DMS79 (cell line): ENCODE results near the gene THSD1.
"Not testable (repeated sequence)": the region's sequence is repeated elsewhere in the genome, so short reads cannot be mapped to it uniquely, and the experiment has no call there.

ENCODE experiments used
- DNase-seq: peaks from one replicate; lab custom pipeline; 2025; lab: John Stamatoyannopoulos, UW

Gene THSD1

DNA sequence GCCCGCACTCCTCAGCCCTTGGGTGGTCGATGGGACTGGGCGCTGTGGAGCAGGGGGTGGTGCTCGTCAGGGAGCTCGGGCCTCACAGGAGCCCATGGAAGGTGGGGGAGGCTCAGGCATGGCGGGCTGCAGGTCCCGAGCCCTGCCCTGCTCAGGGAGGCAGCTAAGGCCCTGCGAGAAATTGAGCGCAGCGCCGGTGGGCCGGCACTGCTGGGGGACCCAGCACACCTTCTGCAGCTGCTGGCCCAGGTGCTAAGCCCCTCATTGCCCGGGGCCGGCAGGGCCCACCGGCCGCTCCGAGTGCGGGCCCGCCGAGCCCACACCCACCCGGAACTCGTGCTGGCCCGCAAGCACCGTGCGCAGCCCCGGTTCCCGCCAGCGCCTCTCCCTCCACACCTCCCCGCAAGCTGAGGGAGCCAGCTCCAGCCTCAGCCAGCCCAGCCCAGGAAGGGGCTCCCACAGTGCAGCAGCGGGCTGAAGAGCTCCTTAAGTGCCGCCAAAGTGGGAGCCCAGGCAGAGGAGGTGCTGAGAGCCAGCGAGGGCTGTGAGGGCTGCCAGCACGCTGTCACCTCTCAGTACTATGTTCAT, 2.2 kb upstream of the THSD1 start:
- DNase-seq, result peak; percentile 41

DNA sequence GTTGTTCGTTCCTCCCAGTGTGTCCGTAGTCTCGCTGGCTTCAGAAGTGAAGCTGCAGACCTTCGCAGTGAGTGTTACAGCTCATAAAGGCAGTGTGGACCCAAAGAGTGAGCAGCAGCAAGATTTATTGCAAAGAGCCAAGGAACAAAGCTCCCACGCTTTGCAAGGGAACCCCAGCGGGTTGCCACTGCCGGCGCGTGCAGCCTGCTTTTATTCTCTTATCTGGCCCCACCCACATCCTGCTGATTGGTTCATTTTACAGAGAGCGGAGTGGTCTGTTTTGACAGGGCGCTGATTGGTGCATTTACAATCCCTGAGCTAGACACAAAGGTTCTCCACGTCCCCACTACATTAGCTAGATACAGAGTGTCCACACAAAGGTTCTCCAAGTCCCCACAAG, 1.5 kb upstream of the THSD1 start:
- DNase-seq, result not testable (repeated sequence)

DNA sequence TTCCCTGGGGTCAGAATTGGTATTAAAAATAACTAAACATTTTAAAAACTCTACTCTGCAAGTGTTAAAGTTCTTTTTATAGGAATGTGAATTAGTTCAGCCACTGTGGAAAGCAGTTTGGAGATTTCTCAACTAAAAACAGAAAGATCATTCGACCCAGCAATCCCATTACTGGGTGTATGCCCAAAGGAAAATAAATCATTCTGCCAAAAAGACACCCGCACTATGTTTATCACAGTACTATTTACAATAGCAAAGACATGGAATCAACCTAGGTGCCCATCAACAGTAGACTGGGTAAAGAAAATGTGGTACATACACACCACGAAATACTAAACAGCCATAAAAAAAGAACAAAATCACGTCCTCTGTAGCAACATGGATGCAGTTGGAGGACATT, 657 bp upstream of the THSD1 start:
- no peak for DNase-seq

DNA sequence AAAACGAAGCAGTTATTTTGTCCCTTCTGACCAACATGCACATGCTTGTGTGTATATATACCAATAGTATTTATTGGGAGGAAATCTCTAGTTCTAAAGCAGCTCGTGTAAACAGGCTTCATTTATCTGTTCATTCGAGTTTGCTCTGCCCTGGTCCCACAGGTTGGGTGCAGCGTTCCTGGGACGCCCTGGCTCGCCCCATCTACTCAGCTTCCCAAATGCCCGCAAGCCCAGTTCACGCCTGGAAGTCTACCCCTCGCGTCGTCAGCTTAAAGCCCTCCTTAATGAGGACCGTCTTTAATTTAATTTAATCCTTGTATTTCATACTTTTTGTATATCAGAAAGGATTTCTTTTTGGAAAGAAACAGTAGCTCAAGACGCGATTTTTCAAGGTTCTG, 604 bp downstream of the THSD1 start:
- DNase-seq, result no peak

DNA sequence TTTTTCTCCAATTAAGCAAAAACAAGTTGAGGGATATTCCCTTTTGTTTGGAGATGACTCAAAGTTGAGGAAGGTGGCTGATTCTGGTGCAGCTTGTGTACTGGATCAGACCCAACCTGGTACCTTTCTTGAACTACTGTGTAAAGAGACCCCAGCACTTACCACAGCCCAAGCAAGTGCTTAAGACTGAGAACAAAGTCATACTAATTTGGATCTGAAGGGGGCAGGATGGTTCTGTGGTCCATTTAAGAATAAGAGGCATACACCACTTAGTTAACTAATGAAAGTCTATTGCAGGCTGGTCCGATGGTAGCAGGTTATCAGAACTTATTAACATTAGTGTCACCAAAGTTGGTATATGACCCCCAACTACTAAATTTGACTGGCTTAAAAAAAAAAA, 6.3 kb downstream of the THSD1 start:
- no peak for DNase-seq

DNA sequence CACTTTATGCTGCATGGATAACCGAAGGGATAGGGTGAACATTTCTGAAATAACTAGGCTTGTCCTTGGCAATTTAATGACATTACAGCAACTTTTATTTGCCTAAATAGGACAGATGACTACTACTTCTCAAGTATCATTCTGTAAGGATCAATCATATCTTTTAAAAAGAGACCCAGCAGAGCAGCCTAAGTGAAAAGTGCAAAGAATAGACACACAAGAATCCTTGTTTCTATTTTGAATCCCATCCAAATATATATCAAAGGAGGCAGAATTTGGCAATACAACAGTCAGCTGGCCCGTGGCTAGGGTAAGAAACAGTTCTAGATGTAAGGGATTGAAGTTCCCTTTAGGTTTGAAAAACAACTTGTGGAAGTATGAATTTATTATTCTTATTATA, 6.9 kb downstream of the THSD1 start:
- DNase-seq, result no peak

DNA sequence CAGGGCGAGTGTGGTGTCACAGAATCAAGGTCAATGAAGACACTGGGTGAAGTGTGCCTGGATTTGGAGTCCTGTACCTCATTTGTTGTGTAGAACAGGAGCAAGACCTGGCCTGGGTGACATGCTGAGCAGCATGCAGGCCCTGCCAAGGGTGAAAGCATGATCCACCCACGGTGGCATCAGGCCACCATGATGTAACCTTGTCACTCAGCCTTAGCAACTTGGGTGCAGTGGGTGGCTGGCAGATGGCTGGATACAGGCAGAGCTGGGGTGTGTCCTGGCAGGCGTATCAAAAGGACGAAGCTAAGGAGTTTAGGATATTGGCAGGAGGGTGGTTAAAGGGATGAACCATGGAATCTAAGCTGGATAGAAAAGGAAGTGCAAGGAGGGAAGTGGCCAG, 10.3 kb downstream of the THSD1 start:
- DNase-seq, result no peak

DNA sequence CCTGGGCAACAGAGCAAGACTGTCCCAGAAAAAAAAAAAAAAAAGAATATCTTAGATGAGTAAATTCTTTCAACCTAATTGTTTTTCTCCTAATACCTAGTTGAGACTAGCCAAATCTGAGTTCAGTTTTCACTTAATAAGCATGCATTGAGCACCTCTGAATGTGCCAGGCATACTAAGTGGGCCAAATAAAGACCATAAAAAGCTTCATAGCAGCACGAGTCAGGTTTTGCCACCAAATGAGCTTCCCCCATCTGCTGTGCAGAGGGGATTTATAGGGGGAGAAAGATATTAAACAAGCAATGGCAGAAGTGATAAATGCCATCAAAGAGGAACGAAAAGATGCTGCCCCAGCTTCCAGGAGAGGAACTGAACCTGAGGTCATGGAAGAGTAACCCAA, 11.4 kb downstream of the THSD1 start:
- DNase-seq, result no peak

DNA sequence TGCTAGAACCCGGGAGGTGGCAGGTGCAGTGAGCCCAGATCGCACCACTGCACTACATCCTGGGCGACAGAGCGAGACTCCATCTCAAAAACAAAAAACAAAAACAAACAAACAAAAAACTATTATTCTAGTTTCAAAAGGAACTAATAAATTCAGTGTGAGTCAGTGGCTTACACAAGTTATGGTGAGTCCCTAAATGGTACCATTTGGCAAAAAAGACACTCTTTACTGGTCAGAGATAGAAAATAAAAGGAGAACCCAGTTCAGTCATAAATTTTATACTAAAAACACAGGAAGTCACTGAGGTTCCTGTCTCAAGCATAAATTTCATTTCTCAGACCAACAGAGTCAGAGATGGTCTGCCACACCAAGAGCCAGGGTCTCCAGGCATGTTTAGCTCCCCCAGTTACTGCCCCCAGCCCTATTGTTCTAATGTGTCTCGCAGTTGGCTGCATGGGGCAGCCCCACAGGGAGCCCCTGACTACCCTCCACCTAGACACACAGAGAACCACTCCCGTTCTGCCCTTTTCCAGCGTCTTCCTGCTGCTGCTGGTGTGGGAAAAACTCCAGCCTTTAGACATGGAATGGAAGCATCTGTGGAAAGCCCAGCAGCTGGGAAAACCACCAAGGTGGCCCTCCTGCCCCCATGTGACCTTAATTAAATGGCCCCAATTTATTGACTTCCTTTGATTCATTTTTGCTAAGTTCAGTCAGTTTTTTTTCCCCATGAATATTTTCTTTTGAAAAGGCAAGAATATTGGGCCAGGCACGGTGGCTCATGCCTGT, 12.2 kb downstream of the THSD1 start:
- DNase-seq, result no peak

DNA sequence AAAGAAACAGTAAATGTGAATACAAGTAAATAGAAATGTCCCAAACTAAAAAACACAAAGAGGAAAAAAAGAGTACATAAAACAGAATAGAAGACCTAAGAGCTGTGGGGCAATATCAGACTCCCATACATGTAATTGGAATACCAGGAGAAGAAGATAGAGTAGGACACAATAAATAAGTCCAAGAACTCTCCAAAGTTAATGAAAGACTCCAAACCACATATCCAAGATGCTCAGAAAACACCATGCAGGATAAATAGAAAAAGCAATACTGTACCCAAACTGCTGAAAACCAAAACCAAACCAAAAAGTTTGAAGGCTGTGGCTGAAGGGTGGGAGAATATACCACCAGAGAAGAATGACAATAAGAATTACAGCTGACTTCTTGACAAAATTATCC, 18.3 kb downstream of the THSD1 start:
- DNase-seq, result no peak

DNA sequence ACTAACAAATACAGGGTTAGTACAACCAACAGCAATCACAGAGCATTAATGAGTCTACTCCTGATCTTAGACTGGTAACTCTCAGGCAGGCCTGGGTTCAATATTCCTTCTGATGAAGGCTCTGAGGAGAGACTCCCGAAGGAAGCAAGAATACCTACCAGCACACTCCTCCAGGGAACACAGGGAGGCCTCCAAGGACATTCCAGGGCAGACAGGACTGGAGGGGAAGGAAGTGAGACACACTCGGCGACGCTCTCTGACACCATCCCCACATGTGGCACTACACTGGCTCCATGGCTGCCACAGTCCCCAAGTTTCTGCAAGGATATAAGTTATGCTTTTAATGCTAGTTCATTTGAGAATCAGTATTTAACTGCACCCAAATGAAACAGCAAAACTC, 20.1 kb downstream of the THSD1 start:
- DNase-seq, result no peak

DNA sequence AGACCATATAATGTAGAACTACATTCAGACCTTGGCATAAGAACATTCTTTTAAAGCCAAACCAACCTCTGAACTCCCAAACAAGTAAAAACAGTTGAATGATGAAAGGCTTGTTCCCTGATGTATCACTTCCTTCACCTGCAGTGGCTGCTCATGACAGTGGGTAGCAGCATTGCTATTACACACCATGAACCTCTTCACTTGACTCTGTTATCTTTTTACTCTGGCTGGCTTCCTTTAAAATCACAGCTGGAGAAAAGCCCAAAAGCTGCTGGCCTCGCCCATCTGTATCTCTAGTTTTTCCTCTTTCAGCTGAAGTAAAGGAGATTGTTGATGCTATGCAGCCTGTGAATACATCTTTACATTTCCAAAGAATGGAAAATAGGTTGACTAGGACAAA, 22.6 kb downstream of the THSD1 start:
- DNase-seq, result no peak

DNA sequence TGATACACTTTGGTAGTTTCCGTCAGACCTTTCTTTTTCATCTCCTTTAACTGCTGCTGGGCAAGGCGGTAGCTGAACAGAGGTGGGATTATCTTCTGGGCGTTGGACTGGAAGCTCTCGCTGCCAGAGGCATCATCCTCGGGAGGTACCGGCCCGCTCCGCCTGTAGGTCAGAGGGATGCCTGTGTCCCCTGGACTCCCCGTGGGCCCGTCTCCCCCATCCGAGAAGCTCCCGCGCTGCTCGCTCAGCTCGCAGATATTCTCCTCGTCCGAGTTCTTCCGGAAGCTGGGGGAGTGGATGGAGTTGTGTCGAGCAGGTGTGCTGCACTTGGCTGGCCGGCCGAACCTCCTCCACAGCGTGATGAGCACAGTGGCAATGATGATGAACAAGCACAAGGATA, 27.7 kb downstream of the THSD1 start:
- no peak for DNase-seq

DNA sequence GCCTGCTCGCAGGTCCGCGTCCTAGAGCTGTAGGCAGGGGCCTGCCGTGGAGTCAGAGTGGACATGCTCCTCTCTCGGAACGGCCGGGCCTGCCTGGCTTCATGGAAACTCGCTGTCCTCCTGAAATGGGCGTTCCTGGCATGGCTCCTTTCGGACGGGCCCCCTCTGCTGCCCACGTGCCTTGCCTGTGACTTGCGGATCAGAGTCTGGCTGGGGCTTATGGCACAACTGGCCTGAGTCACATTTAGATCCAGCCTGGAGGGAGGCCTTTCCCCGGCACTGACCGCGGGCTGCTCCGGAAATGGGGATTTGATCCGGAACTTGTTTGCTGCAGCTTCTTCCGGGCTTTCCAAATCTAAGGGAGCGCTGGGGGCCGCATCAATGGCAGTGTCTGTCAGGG, 28.1 kb downstream of the THSD1 start:
- no peak for DNase-seq

DNA sequence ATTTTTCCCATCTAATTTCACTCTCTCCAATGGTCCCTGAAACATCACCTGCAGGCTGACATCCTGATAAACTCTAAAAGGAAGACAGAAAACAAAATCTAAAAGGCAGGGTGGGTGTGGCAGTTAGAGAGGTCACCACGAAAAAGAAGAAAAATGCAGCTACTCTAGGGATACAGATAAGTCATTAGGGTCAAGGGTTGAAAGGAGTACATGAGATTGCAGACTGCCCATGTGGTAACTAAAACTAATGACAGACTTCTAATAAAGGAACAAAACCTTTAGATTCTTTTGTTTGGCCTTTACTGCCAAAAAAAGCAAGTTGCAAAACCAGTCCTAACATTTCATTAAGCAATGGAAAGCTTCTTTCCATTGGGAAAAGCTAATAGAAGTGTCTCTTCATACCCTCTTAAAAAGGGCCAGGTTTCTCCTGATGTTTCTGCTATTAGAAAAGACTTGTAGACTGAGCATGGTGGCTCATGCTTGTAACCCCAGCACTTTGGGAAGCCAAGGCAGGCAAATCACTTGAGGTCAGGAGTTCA, 31.0 kb downstream of the THSD1 start:
- DNase-seq, result no peak

DNA sequence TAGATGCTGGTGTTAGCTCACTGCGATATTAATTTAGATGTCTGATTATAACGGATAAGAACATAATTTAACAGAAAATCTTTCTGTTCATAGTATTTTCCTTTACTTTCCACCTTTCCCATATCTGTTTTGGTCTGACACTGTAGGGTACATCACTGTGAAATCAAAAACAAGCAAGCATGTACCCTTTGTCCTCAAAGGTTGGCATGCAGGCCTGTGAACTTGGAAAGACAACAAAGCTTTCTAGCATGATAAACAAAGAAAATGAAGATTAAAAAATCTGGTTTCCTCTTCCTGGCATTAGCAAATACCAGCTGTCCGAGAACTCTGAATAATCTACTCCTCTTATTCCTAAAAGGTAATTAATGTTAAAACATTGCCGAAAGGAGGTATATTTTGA, 31.6 kb downstream of the THSD1 start:
- no peak for DNase-seq

DNA sequence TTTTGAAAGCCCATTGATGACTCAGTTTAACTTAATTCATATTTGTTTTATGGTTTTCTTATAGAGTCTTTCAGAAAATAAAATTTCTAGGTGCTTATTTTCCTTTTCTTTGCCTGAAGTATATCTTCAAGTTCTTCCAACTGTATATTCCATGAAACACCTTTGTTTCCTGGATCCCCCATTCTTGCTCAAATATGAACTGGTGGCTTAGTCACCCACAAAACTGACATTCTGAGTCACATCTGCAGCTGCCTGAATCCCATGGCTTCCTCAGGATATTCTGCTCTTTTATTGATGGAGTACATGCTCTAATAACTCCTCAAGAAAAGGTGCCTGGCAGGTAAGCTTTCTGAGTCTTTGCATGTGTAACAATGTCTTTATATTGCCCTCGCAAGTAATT, 32.7 kb downstream of the THSD1 start:
- not testable (repeated sequence) for DNase-seq

DNA sequence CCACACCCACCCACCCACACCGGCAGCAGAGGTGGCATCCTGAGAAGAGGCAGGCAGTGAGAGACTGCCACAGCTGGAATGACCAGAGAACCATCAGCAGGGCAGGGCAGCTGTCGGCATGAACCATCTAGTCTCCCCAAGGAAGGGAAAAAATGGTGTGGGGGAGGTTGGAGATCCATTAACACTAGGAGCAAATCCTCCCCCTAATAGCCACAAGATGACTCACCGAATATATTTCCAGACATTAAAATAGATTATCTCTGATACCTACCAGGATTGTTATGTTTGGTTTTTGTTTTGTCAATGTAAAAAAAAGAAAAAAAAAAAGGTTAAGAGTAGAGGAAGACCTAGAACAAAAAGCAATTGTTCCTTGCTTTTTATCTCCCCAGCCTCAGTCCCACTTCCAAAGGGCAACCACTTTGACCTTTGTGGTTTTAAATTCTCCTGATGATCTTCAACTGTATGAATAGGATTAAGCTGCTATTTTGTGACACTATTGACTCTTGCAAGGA, 34.2 kb downstream of the THSD1 start:
- DNase-seq, result no peak

DNA sequence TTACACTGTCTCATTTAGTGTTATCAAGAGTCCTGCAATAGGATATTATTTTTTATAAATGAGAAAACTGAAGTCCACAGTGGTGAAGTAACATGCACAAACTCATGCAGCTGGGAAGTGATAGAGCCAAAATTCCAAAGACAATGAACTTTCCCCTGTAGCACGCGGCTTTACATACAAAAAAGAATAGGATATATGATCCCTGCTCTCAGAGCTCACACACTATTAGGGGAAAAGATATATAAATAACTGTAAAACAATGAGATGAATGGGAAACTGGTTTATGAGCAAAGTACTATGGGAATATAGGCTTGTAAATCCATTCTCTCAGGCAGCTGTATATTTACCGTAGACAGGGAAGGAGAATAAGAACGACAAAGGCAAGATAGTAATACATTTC, 39.7 kb downstream of the THSD1 start:
- no peak for DNase-seq

DNA sequence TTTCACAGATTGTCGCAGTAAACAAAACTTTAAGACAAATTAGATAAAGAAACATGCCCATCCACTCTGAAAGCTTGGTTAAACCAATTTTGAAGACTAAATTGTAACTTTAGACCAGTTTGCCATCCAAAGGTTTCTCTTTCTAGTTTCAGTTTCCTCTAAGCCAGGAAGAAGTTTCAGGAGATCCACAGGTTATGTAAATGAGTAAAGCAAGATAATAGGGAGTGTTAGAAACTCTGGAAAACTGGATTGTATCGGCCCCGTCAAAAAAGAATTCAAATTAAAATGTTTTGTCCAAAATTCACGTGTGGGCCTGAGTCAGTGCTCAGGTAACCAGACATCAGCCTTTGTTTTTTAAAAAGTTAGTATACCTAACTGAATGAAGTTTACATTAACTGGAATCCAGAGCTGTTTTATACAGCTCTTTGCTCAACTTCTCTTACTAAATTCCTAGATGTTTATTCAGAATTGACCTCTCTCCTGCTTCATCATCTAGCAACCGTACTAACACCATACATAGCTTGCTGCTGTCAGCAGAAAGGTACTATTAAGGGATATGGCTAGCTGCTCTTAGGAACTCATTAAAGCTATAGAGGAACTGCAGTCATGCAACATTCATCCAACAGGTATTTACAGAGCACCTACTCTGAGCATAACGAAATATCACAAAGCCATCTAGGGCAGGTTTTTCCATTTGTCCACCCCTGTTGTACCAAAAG, 43.6 kb downstream of the THSD1 start:
- not testable (repeated sequence) for DNase-seq

DNA sequence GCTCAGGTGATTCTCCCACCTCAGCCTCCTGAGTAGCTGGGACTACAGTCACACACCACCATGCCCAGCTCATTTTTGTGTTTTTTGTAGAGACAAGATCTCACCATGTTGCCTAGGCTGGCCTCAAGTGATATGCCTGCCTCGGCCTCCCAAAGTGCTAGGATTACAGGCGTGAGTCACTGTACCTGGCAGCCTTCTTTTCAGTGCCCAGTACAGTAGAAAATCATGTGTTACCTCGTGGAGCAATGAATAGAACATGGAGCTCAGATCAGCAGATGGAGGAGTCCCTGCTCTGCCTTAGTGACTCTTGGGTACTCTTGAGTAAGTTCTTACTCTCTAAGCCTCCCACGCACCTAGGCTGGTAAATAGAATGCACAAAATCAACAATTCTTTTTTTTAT, 44.7 kb downstream of the THSD1 start:
- no peak for DNase-seq

DNA sequence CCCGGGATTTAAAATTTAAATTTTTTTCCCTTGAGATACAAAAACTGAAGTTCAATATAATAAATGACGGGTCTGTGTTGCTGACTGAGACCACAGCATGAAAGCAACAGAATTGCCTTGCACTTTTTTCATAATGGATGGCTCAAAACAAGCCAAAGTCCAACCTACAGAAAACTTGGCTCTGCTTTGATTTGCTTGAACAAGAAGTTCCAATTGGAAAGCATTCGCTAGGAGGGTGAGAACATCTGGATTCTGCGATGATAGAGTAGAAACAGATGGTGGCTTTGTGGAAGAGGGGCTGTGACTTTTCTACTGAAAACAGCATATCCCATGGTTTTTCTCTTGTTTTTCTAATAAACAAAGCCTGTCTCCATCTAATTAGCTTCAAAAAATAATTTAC, 46.4 kb downstream of the THSD1 start:
- DNase-seq, result no peak

DNA sequence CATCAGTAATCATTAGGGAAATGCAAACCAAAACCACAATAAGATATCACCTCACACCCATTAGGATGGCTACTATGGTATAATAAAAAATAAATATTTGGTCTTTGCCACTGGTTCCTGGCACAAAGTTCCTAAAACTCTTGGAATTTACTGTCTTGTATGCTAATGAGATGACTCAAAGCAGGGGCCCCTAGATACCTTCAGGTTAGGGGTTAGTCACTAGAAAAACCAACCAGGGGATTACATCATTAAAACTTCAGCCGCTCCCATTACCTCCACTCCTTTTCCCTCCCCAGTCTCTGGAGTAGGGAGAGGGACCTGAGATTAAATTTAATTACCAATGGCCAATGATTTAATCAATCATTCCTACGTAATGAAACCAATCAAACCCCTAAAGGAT, 49.6 kb downstream of the THSD1 start:
- DNase-seq, result no peak
